Bone marrow (tissue), 2 donors: ENCODE results near the gene ANXA2.
"Not testable (repeated sequence)": the region's sequence is repeated elsewhere in the genome, so short reads cannot be mapped to it uniquely, and the experiment has no call there.

Source experiments
- DNase-seq, 2 donors: peaks; one replicate each; lab custom pipeline; 2025; lab: John Stamatoyannopoulos, UW

The ANXA2 gene

DNA sequence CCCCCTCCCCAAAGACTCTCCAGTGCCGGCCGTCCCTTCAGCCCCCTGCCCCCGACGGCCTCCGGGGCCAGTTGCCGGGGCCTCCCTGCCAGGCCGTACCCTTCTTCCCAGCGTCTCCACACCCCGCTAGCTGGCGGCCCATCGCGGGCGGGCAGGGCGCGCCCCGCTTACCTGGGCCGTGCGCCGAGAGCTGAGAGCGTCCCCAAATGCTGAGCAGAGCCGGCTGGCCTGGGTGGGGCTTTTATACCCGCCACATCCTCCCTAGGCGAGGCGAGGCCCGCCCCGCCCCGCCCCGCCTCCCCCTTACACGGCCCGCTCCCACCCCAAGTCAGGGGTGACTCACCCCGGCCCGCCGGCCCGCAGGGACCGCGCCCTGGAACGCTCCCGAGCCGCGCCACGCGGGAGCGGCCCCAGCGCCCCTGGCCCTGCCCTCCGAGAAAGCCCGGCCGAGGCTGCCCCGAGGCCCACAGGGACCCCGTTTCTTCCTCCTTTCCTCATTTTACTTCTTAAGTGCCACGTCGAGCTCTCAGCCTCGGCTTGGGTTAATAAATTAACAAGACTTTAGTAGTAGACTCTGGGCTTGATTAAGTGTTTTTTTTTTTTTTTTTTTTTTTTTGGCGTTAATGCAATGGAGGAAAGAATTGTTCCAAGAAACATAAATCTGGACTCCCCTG, at the start of gene ANXA2:
Gene ANXA2, minus strand, starts transcription at position 215 of the 674 bp plus-strand sequence. CDS start 11,911 bp downstream, outside the sequence.
- peak; percentile 66 to 69 for DNase-seq

DNA sequence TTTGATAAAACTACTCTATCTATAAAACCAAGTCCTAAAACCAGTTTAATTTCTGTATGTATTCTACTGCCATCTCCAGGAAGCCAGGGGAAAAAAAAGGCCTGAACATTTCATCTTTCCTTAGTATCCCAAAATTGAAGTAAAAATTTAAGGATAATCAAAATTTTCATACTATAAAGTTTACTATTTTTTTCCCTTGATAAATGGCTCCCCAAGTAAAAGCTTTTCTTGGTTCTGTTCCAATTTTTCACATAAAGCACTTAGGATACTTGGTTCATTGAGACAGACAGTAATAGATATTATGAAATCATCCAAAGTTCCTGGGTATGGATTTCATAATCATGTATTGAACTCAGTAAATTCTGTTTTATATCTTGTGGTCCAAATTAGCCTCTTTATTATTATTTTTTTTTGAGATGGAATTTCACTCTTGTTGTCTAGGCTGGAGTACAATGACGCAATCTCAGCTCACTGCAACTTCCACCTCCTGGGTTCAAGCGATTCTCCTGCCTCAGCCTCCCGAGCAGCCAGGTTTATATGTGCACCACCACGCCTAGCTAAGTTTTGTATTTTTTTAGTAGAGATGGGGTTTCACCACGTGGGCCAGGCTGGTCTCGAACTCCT, 46.6 kb upstream of the ANXA2 start:
- no peak for DNase-seq

DNA sequence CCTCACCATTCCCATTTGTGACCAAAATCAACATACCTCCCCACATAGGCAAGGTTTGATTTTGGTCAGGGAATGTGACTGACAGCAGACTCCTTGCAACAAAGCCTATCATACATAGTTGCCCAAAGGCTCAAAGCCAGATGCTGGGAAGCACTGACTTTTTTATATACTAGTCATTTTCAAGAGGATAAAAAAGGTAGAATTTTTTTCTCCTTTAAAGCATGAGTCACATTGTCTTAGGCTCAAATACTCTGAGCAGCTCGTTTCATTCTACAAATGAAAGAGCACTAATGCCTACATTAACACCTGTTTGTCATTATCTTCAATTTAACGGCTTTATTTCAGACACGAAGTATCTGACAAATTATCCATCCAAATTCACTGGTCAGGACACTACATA, 45.0 kb upstream of the ANXA2 start:
- no peak for DNase-seq

DNA sequence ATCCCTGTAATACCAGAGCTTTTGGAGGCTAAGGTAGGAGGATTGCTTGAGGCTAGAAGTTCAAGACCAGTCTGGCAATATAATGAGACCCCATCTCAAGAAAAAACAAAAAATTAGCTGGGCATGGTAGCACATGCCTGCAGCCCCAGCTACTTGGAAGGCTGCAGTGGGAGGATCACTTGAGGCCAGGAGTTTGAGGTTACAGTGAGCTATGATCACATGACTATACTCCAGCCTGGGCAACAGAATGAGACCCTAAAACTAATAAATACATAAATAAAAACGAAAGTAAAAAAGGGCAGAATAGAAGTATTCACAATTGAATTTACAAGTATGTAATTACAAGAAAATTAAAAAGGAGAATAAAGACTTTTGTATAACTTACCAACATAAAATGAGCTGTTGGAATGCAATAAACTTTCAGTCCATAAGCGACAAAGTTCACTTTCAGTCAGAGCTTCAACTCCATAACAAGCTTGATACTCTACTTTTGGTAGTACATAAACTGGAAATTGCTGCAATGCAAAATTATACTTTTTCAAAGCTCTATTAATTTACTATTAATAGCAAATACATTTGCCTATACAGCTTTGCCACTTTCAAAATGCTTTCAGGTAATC, 44.4 kb upstream of the ANXA2 start:
- DNase-seq, result no peak

DNA sequence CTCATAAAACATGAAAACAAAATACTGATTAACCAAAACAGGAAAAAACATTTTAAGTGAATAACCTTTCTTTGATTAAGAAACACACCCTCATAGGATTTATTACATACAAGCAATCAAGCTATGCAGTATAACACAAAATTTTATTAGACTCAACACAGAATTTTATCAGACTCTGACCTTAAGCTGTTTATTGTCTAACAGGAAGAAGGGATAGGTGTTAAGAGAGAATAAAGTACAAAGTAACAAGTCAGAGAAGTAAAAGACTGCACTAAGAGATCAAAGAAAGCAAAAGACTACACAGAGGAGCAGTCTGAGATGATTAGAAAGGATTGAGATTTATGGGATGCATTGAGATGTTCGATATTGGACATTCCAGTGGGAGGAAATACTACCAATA, 43.5 kb upstream of the ANXA2 start:
- no peak for DNase-seq

DNA sequence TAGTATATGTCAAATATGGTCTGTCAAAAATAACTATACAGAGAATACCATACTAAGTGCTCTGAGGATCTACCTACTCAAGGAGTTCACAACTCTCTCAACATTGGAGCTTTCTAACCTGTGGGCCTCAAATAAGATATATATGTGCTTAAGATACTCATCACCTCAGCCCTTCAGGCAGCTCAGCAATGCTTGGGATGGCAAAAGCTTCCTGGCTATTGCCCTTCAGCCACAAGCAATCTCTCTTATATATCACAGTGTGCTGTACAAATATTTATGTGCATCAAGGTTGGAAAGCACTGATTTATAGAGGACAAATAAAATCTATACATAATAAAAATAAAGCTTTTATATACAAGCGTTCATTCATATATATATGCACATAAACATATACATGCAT, 40.9 kb upstream of the ANXA2 start:
- no peak for DNase-seq

DNA sequence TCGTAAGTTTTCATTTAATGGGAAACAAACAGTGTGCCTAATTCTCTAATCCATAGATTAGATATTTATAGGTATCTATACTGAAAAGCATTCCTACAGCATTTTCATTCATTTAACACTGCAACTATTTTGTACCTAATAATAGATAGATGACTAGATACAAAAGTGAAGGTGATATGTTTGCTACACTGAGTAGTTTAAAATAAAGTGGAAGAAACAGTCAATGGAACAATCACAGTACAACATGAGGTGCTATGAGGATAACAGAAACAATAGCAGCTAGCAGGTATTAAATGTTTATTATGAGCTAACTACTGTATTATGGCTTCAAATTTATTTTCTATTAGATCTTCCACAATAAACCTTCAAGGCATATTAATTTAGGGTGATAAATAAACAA, 31.1 kb upstream of the ANXA2 start:
- no peak for DNase-seq

DNA sequence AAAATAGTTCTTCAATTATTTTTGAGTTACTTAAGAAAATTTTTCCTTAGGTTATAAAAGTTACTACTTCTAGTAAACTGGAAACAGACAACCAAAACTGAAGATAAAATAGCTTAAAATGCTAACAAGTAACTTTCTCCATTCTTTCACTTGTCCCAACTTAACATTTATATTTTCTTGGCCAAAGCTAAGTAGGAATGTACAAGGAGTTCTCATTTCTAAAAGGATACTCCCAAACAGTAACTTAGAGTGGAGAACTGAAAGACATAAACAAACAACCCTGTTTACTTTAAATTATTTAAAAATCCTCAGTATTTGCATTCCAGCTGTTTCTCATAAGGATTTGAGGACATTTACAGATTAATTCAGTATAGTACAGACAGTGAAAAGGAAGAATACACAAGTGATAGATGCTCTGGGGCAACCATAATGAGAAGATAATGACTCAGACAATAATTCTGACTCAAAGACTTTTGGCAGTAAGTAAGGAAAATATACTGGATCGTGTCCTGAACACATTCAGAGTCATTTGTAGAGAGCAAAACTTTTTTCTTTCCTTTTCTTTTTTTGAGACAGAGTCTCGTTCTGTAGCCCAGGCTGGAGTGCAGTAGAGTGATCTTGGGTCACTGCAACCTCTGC, 29.2 kb upstream of the ANXA2 start:
- no peak for DNase-seq

DNA sequence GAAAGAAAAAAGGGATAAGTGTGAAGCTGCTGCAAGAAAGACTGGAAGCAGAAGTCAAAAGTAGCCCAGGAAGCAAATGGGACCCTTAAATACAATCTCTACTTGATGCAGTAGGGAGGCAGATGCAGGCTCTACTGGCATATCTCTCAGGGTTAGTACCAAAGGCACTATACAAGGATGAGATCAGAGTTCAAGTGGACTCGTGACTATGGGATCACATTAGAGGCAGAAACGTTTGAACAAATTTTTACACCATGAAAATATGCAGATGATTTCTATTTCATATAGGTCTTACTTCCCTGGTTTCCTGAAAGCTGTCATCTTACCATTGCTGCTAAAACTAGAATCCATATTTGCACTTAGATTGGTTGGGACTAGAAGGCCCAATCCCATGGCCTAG, 27.7 kb upstream of the ANXA2 start:
- DNase-seq, result no peak

DNA sequence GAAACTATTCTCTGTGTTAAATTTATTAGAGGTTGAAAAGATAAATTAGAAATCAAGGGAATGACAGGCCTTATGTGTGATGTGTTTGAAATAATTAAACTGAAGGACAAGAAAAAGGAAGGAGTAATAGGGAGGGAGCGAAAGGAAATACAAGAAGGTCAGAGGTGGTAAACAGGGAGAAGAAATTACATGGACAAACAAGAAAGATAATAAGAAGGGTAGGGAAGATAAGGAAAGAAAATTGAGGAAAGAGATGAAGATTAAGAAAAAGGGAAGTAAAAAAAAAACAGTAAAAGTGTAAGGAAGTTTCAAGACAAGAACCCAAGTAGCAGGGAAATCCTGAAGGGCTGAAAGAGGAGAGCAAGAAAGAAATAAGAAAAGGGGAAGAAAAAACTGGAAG, 26.2 kb upstream of the ANXA2 start:
- no peak for DNase-seq

DNA sequence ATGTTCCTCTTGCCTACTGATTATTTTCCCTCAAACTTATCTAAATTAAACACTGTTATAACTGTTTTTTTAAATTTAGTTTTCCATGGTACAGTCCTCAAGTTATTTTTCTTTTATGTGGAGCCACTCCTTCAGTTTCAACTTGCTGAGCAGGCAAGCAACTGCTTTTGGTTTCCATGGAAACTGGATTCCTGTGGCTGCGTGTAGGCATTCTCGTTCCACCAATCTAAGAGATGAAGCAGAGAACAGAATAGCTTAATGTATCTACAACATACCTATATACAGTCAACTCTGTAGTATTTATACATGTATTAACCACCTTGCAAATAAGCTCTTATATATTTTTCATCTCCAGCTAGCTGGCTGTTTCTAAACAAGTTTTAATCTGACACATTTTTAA, 25.8 kb upstream of the ANXA2 start:
- no peak for DNase-seq

DNA sequence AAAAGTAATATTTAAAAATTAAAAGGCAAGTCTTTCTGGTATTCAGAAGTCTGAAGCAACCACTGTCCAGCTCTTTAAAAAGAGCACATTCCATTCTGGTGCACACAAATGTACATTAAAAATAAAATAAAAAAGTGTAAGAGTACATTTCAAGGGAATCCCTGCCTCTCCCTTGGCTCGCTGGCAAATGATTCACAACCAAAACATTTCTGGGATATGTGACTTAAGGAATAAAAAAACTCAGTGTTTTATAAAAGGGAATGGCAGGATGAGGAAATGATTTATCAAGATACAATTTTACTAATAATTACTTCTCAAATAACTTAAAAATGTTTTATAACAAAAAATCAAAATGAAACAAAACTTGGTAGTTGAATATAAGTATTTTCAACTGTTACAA, 23.8 kb upstream of the ANXA2 start:
- DNase-seq, result no peak

DNA sequence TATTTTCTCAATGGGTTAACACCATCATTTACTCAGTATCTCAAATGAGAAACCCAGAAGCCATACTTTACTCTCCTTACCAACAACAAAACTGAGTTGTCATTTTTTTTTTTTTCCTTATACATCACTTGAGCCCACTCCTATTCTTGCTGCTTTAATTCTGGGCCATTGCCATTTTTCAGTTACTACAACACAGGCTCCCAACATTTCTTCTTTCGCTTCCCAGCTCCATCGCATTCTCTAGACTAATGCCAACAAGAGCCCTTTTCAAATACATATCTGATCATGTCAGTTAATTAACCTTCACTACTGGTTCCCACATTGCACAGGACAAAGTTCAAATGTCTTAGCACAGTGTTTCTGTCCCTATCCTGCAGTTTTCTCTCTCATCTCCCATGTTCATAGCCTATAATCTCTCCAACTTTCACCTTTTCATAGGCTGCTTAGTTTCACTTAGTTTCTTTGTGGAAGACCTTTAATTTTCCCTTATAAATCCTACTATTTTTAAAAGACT, 22.5 kb upstream of the ANXA2 start:
- no peak for DNase-seq

DNA sequence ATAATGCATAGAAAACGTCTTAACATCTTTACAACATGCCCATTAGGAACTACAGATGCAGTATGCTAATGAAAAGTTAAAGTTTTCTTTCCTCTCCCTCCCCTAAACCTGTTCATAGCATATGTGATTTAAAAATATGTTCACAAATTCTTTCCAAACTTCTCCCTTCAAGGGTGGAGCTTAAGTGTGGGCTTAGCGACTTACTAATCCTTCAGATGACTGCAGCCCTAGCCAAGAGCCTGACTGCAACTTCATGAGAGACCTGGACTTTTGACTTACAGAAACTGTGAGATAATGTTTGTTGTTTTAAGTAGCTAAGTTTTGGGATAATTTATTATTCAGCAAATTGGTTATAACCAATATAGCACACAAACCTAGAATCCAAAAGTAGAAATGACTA, 22.0 kb upstream of the ANXA2 start:
- no peak for DNase-seq

DNA sequence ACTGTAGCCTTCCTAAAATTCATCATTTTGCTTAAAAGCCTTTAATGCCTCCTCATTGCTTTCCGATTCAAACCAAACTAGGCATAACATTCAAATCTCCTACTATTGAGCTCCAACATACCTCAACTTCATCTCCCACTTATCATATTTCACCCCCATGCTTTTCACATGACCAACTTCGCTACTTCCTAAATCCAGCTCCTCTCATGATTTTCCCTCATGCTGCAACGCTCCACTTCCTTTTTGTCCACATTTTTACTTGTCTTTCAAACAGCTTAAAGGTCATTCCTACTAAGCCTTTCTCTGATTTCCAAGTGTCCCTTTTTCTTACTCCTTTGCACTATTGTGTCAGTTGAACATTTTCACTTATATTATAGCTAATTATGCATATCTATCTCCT, 20.3 kb upstream of the ANXA2 start:
- no peak for DNase-seq

DNA sequence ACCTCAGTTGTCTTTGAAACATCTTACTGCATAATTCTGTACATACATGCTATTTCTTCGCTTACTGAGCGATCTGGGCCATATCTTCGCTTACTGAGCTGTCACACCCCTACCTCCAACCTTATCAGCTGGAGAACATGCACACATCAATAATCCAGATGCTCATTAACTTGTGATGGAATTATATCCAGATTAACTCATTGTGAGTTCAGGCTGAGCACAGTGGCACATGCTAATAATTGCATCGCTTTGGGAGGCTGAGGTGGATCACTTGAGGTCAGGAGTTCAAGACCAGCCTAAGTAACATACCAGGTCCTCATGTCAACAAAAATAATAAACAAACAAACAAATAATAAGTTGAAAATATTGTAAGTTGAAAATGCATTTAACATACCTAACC, 19.3 kb upstream of the ANXA2 start:
- no peak for DNase-seq

DNA sequence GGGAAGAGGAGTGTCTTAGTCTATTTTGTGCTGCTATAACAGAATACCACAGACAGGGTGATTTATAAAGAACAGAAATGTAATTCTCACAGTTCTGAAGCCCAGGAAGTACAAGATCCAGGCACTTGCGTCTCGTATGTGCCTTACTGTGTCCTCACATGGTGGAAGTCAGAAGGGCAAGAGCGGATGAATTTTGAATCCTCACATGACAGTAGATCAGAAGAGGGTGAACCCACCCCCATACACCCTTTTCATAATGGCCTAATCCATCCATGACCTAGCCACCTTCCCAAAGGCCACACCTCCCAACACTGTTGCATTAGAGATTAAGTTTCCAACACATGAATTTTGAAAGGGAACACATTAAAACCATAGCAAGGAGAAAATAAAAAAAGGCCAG, 18.7 kb upstream of the ANXA2 start:
- no peak for DNase-seq

DNA sequence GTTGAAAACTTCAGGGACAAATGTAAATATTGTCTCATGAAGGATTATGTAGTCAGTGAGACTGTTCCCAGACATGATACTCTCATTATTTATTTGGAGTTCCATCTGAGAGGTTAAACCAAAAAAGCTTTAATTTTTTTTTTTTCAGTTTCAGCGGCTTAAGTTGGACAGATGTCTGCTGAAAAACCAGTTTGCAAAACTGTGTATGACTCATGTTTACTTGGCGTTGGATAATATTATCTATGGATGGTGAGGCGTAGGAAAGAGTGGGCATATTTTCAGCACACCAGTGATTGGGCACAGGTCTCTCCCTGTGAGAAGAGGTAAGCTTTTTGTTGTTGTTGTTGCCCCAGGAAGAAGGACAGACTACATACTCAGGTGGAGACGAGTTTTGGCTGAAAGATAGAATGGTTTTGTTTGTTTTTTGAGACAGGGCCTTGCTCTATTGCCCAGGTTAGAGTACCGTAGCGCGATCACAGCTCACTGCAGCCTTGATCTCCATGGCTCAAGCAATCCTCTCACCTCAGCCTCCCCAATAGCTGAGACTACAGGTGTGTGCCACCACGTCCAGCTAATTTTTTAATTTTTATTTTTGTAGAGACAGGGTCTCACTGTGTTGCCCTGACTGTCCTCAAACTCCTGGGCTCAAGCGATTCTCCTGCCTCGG, 16.4 kb upstream of the ANXA2 start:
- no peak for DNase-seq

DNA sequence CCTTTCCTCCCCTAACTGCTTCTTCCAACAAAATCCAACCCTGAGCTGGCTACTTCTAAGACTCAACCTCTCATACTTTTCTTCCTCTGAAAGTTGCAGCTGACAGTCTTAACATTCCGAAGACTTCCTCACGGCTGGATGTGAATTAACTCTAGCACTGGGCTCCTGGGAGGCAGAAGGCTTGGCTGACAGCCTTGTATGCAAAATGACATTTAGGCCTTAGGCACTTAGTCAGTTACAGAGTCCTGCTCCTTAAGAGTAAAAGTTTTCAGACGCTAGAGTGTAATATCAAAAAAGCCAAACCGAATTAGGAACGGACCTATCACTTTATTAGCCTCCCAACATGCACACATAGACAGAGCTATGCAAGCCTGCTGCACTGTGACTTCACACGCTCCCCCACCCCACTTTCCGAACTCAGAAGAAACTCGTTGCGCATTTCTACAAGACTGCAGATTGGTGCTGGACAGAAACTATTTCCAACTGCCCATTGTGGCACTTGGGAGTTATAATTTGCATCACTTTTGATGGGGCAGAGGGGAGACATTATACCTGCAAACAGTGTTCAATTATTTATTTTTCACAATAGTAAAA, 15.5 kb upstream of the ANXA2 start:
- DNase-seq, result no peak

DNA sequence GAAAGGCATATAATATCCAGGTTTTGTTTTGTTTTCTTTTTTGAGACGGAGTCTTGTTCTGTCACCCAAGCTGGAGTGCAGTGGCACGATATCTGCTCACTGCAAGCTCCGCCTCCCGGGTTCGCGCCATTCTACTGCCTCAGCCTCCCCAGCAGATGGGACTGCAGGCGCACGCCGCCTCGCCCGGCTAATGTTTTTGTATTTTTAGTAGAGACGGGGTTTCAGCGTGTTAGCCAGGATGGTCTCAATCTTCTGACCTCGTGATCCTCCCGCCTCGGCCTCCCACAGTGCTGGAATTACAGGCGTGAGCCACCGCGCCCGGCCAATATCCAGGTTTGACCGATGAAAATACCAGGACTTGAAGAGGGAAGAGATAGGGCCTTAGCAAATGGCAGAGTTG, 15.0 kb upstream of the ANXA2 start:
- DNase-seq, result not testable (repeated sequence)

DNA sequence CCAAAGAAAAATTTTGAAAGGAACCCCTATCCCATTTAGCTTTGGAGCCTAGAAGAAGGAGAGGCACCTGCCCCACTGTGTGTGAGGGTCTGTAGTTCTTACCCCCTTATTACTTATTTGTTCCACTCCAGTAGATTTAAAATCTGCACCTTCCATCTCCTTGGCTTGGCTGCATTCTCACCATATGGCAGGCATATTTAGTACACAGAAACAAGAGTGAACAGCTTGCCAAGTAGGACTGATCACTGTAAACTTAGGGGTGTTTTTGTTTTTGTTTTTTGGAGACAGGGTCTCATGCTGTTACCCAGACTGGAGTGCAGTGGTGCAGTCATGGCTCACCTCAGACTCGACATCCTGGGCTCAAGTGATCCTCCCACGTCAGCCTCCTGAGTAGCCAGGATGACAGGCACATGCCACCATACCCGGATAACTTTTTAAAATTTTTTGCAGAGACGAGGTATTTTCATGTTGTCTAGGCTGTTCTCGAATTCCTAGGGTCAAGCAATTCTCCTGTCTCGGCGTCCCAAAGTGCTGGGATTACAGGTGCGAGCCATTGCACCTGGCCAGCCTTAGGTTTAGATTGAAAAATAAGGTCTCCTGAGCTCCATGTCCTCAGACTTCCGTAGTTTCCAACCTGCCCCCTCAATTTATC, 14.1 kb upstream of the ANXA2 start:
- no peak for DNase-seq
